Activated CD8-positive, alpha-beta memory T cell treated with anti-CD3 and anti-CD28 coated beads for 36 hours (primary cell): Measurements from ENCODE around the gene ADPRM. TPM values are rescaled to one million over a fixed set of nuclear protein-coding genes. Genes with fewer than 3 reads are reported as not detected.
"Not testable (repeated sequence)": the region's sequence is repeated elsewhere in the genome, so short reads cannot be mapped to it uniquely, and the experiment has no call there.

Source experiments
- CTCF ChIA-PET: fragments of 350-600 bp; sonication (Branson Sonifier 250); formaldehyde crosslinking; loops from one replicate; lab custom pipeline; 2021; ENCODE audit warnings: antibody characterized with exemption; lab: Charles Lee
- POLR2A ChIA-PET: fragments of 350-600 bp; sonication (Branson Sonifier 250); formaldehyde crosslinking; loops from one replicate; lab custom pipeline; 2021; ENCODE audit warnings: antibody characterized with exemption; lab: Charles Lee
- total RNA-seq, 2 experiments: library from RNA; stranded (reverse); gene quantifications; one replicate each; pipeline ENCODE4 v1.2.3, GENCODE V29; 2021

Gene ADPRM
- total RNA-seq, 2 experiments from 2014 or later: 8.6 to 8.8 TPM

- ChIA-PET CTCF (no interaction called here), POLR2A (no interaction called here)
These were observed 9.9 kb upstream of the ADPRM start for GRCh38 chr17:10687499-10687898.

- POLR2A ChIA-PET: not testable (repeated sequence)
- CTCF ChIA-PET: interaction anchor here (1.6 to 1.7 kb wide), 2 partner anchors 50 to 65 kb away, joined by 4 to 5 read pairs; no protein-coding TSS in a partner anchor
These were observed 1.5 kb upstream of the ADPRM start for GRCh38 chr17:10695875-10696407.

GRCh38 chr17:10698096-10698818 is 863 bp downstream of the ADPRM start:
- ChIA-PET POLR2A (no interaction called here), CTCF (no interaction called here)

GRCh38 chr17:10699856-10700255 is 2.5 kb downstream of the ADPRM start:
- CTCF ChIA-PET: no interaction called here
- POLR2A ChIA-PET: interaction anchor here (0.6 to 0.7 kb wide), 2 partner anchors 31 to 1747 kb away, joined by 3 to 5 read pairs; no protein-coding TSS in a partner anchor

- CTCF ChIA-PET: interaction anchor here (1.1 kb wide), 1 partner anchor 28 kb away, joined by 3 read pairs; no protein-coding TSS in a partner anchor
These were observed 5.2 kb downstream of the ADPRM start for GRCh38 chr17:10702574-10702973.

GRCh38 chr17:10705727-10706126 is 8.3 kb downstream of the ADPRM start:
- CTCF ChIA-PET: interaction anchor here (1.9 kb wide), 1 partner anchor 59 kb away, joined by 5 read pairs; no protein-coding TSS in a partner anchor
- POLR2A ChIA-PET: no interaction called here

More at GRCh38 chr17:10702574-10702973, 5.2 kb downstream of the ADPRM start:
- POLR2A ChIA-PET: no interaction called here

GRCh38 chr17:10713318-10713717 is 15.9 kb downstream of the ADPRM start:
- POLR2A ChIA-PET: no interaction called here
- CTCF ChIA-PET: no interaction called here

- POLR2A ChIA-PET: no interaction called here
- CTCF ChIA-PET: no interaction called here
These were observed 18.8 kb downstream of the ADPRM start for GRCh38 chr17:10716218-10716617.

GRCh38 chr17:10718547-10718946 is 21.2 kb downstream of the ADPRM start:
- POLR2A ChIA-PET: no interaction called here

GRCh38 chr17:10724546-10725195 is 27.3 kb downstream of the ADPRM start:
- POLR2A ChIA-PET: no interaction called here
- CTCF ChIA-PET: no interaction called here

More at GRCh38 chr17:10718547-10718946, 21.2 kb downstream of the ADPRM start:
- CTCF ChIA-PET: no interaction called here

- ChIA-PET POLR2A (no interaction called here), CTCF (no interaction called here)
These were observed 27.9 kb downstream of the ADPRM start for GRCh38 chr17:10725262-10725661.

GRCh38 chr17:10726196-10726595 is 28.8 kb downstream of the ADPRM start:
- ChIA-PET POLR2A (no interaction called here), CTCF (no interaction called here)

- ChIA-PET CTCF (no interaction called here), POLR2A (no interaction called here)
These were observed 29.8 kb downstream of the ADPRM start for GRCh38 chr17:10727192-10727591.

- CTCF ChIA-PET: no interaction called here
- POLR2A ChIA-PET: no interaction called here
These were observed 31.0 kb downstream of the ADPRM start for GRCh38 chr17:10728331-10728892.

- ChIA-PET CTCF (interaction anchor here (0.7 to 1.0 kb wide), 2 partner anchors 27 to 77 kb away, joined by 3 read pairs; no protein-coding TSS in a partner anchor), POLR2A (no interaction called here)
These were observed 32.2 kb downstream of the ADPRM start, which contains the start of gene TMEM220 for GRCh38 chr17:10729334-10730193. Gene TMEM220 (minus strand): TSS chr17:10730023. CDS start chr17:10729851, 172 bp downstream.

- CTCF ChIA-PET: interaction anchor here (0.7 to 1.0 kb wide), 2 partner anchors 28 to 78 kb away, joined by 3 read pairs; no protein-coding TSS in a partner anchor
- POLR2A ChIA-PET: interaction anchor here (0.5 kb wide), 1 partner anchor 26 kb away, joined by 6 read pairs; no protein-coding TSS in a partner anchor
These were observed 32.9 kb downstream of the ADPRM start for GRCh38 chr17:10730247-10730646.

GRCh38 chr17:10731408-10731879 is 34.0 kb downstream of the ADPRM start:
- POLR2A ChIA-PET: interaction anchor here (0.6 kb wide), 1 partner anchor 32 kb away, joined by 3 read pairs; no protein-coding TSS in a partner anchor
- CTCF ChIA-PET: interaction anchor here (1.5 kb wide), 1 partner anchor 85 kb away, joined by 5 read pairs; no protein-coding TSS in a partner anchor

- CTCF ChIA-PET: interaction anchor here (1.5 kb wide), 1 partner anchor 85 kb away, joined by 5 read pairs; no protein-coding TSS in a partner anchor
These were observed 34.7 kb downstream of the ADPRM start for GRCh38 chr17:10732121-10732520.

More at GRCh38 chr17:10732121-10732520, 34.7 kb downstream of the ADPRM start:
- POLR2A ChIA-PET: not testable (repeated sequence)
